BLaER1 treated with 17β-estradiol and CSF1 and Interleukin-3, amounts not matched to agents 10 nM and 100 nM (cell line): ENCODE data around the gene HOXA9.
A peak's percentile ranks its signal among the peaks of the same experiment; 100 is the strongest.

ENCODE experiments used
- H3K27ac ChIP-seq, 11 experiments: shearing (Covaris generic); formaldehyde crosslinking; 2 replicates each; pipeline ENCODE4 v1.8.1; 2022
- H3K27me3 ChIP-seq, 11 experiments: shearing (Covaris generic); formaldehyde crosslinking; 2 replicates each; pipeline ENCODE4 v1.8.1; 2022
- H3K36me3 ChIP-seq, 11 experiments: shearing (Covaris generic); formaldehyde crosslinking; 2 replicates each; pipeline ENCODE4 v1.8.1; 2022
- H3K4me1 ChIP-seq, 10 experiments: shearing (Covaris generic); formaldehyde crosslinking; 2 replicates each; pipeline ENCODE4 v1.8.1; 2022
- H3K4me2 ChIP-seq, 11 experiments: shearing (Covaris generic); formaldehyde crosslinking; 2 replicates each; pipeline ENCODE4 v1.8.1; 2022
- H3K4me3 ChIP-seq, 10 experiments: shearing (Covaris generic); formaldehyde crosslinking; 2 replicates each; pipeline ENCODE4 v1.8.1; 2022
- H3K9ac ChIP-seq, 11 experiments: shearing (Covaris generic); formaldehyde crosslinking; 2 replicates each; pipeline ENCODE4 v1.8.1; 2022
- H3K9me3 ChIP-seq, 11 experiments: shearing (Covaris generic); formaldehyde crosslinking; replicated peaks in 1 of 11; 2 replicates each; pipeline ENCODE4 v1.8.1; 2022
- H4K20me1 ChIP-seq, 11 experiments: shearing (Covaris generic); formaldehyde crosslinking; 2 replicates each; pipeline ENCODE4 v1.8.1; 2022
- Cebpa-rat ChIP-seq, 11 experiments: shearing (Covaris generic); IDR thresholded peaks; 2 replicates each; pipeline ENCODE4 v1.8.1; 2022

Gene HOXA9

DNA sequence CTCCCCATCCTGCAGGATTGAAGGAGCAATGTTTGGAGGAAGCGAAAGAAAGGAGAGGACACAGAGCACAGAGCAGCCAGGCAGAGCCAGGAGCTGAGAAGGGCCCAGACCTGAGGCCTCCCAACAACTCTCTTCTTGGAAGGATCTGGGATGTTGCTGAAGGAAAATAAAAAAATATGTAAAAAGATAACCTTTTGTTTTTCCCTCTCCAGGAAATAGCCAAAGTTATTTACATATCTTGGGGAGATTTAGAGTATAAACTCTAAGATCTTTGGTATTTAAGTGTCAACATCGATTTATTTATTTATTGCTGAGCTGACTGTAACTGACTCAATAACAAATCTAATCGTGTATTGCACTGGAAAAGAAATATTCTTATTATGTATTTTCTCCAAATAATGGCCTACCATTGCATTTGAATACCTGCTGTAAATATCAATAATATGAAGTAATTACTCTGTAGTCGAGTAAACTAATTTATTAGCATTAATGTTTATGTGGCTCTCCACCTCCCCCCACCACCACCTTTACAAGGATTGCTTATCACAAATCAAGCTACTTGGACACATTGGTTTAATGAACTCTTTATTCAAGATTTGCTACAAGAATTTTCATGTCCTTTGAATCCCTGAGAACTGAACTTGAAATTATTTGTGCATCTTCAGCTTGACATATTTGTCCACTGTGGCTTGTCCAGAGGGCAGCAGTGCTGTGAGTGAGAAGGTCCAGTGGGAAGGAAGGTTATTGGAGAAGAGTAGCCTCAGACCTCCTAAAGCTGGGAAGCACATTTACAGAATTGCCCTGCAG lies 21.5 kb upstream of the HOXA9 start:
- no peak for TF ChIP-seq Cebpa-rat (IDR thresholded peaks at IDR 0.05)
- Histone ChIP-seq H3K27me3 (peaks cover 100% of the 10 kb centered on the region in 11 experiments), H3K9ac (no peak overlapping the region), H3K4me1 (peaks cover 0 to 43% (median 11%) of the 10 kb centered on the region in 10 experiments; a peak in 12 of 20 replicates), H3K9me3 (peaks cover 0 to 31% (median 0%) of the 10 kb centered on the region in 11 experiments; a peak in 6 of 22 replicates), H3K4me2 (no peak overlapping the region), H3K36me3 (no peaks in the 10 kb centered on the region), H4K20me1 (peaks cover 0 to 100% (median 95%) of the 10 kb centered on the region in 11 experiments; a peak in 19 of 22 replicates), H3K27ac (no peak overlapping the region), H3K4me3 (no peak overlapping the region)

DNA sequence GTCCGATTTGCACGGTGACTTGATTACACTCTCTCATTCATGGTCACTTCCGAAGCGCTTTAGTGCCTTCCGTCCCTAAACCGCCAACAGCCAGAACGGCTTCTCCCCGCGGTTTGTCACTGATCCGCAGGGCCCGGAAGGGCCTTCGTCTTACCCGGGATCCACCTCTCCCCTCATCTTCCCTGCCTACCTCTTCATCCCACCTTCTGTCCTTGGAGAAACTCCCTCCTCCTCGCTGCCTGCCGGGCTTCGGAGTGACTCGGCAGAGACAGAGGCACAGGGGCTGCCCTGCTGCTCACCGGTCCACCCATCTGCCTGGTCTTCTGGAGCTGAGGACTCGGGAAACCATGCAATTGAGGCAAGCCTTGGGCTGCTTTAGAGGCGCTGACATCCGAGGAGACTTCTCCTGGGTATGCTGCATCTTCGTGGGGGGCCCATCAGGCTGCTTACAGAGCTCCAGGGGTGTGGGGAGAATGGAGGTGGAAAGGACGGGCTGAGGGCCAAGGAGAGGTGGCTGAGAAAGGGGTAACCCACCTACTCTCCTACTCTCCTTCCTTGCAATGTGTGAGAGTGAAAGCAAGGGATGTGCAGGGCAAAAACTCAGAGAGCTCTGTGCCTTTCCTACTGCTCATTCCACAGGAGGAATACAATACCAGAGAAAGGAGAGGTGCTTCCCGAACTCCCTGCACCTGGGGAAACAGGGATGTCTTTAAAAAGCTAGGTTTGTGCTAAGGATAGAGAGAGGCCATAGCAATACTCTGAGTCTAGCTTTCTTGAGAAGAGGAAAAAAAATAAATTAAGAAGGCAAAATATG lies 20.7 kb upstream of the HOXA9 start:
- Histone ChIP-seq H4K20me1 (peaks cover 0 to 98% (median 90%) of the 10 kb centered on the region in 11 experiments; a peak in 19 of 22 replicates), H3K27ac (no peak overlapping the region), H3K9me3 (peaks cover 0 to 28% (median 0%) of the 10 kb centered on the region in 11 experiments; a peak in 5 of 22 replicates), H3K4me2 (peak overlapping the region in 1 of 11 experiments; percentile 81; a peak in 2 of 22 replicates), H3K4me3 (no peak overlapping the region; a peak in 1 of 20 replicates), H3K9ac (no peak overlapping the region), H3K4me1 (peaks cover 0 to 43% (median 11%) of the 10 kb centered on the region in 10 experiments; a peak in 12 of 20 replicates), H3K36me3 (no peaks in the 10 kb centered on the region), H3K27me3 (peaks cover 100% of the 10 kb centered on the region in 11 experiments)
- no peak for TF ChIP-seq Cebpa-rat (IDR thresholded peaks at IDR 0.05)

DNA sequence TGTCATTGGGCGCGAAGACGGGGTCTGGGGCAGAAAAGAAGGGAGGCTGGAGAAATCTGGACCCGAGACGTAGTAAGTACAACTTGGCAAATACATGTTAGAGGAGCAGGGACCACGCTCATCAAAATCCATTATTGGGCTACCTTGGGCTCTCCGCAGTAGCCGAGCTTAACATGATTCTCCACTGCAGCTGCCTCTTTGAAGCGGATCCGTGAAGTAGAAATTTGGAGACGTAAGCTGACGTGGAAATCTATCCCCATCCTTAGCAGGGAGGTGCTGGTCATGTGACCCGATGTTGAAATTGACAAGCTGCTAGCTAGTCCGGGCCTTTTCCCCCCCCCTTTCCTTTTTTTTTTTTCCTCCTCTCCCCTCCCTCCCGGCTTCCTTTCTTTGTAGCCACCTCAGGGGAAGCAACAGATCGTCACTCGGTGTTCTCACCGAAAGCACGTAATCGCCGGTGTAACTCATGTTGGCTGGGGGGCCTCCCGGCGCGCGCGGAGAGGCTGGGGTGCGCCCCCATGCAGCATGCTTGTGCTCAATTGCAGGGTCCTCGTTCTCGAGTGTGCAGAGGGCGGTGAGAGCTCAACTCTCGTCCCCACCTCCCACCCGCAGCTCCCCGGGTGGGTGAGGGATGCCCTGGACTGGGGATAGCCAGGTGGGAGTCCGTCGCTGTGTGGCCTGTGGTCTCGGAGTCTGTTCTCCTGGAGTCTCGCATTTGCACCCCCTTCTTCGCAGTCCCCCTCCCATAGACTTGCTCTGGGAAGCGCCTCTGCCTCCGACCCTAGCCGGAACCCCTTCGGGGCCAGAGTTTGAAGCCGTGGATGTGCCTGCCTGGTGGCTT lies 19.9 kb upstream of the HOXA9 start, which contains the start of gene HOXA11:
Gene HOXA11 (minus strand): TSS at position 220 of the 841 bp plus-strand sequence. CDS start 88 bp downstream, at position 132.
- TF ChIP-seq Cebpa-rat (IDR thresholded peaks at IDR 0.05), result no peak
- peaks cover 0 to 28% (median 0%) of the 10 kb centered on the region in 11 experiments; a peak in 6 of 22 replicates for H3K9me3 ChIP-seq
- H3K9ac ChIP-seq, result no peak within 1 kb of the TSS
- no peak within 1 kb of the TSS for H3K27ac ChIP-seq
- H3K4me3 ChIP-seq, result peak within 1 kb of the TSS in 5 of 10 experiments; percentile 19 to 48 (median 40); a peak in 9 of 20 replicates
- H3K27me3 ChIP-seq, result peaks cover 100% of the 10 kb centered on the region in 11 experiments
- peaks cover 0 to 97% (median 82%) of the 10 kb centered on the region in 11 experiments; a peak in 19 of 22 replicates for H4K20me1 ChIP-seq
- H3K36me3 ChIP-seq, result no peaks in the 10 kb centered on the region
- peak within 1 kb of the TSS in 10 of 11 experiments; percentile 1 to 92 (median 24); a peak in 15 of 22 replicates for H3K4me2 ChIP-seq
- H3K4me1 ChIP-seq, result peaks cover 0 to 43% (median 11%) of the 10 kb centered on the region in 10 experiments; a peak in 12 of 20 replicates

GRCh38 chr7:27184337-27185012 lies 19.1 kb upstream of the HOXA9 start:
- H4K20me1 ChIP-seq, result peaks cover 0 to 90% (median 74%) of the 10 kb centered on the region in 11 experiments; a peak in 19 of 22 replicates
- peaks cover 0 to 31% (median 4%) of the 10 kb centered on the region in 11 experiments; a peak in 10 of 22 replicates for H3K9me3 ChIP-seq
- no peak overlapping the region for H3K9ac ChIP-seq
- peak overlapping the region in 5 of 10 experiments; percentile 19 to 48 (median 40); a peak in 8 of 20 replicates for H3K4me3 ChIP-seq
- peak overlapping the region in 10 of 11 experiments; percentile 1 to 92 (median 24); a peak in 15 of 22 replicates for H3K4me2 ChIP-seq
- TF ChIP-seq Cebpa-rat (IDR thresholded peaks at IDR 0.05), result no peak
- peaks cover 100% of the 10 kb centered on the region in 11 experiments for H3K27me3 ChIP-seq
- H3K27ac ChIP-seq, result no peak overlapping the region
- no peaks in the 10 kb centered on the region for H3K36me3 ChIP-seq
- peaks cover 0 to 43% (median 11%) of the 10 kb centered on the region in 10 experiments; a peak in 12 of 20 replicates for H3K4me1 ChIP-seq

- Histone ChIP-seq H3K4me2 (peak overlapping the region in 10 of 11 experiments; percentile 1 to 92 (median 24); a peak in 14 of 22 replicates), H4K20me1 (peaks cover 0 to 84% (median 68%) of the 10 kb centered on the region in 11 experiments; a peak in 19 of 22 replicates), H3K4me1 (peaks cover 0 to 39% (median 11%) of the 10 kb centered on the region in 10 experiments; a peak in 12 of 20 replicates), H3K9me3 (peaks cover 0 to 33% (median 5%) of the 10 kb centered on the region in 11 experiments; a peak in 10 of 22 replicates), H3K27ac (no peak overlapping the region), H3K9ac (no peak overlapping the region), H3K27me3 (peaks cover 100% of the 10 kb centered on the region in 11 experiments), H3K4me3 (peak overlapping the region in 5 of 10 experiments; percentile 19 to 48 (median 40); a peak in 7 of 20 replicates), H3K36me3 (no peaks in the 10 kb centered on the region)
- no peak for TF ChIP-seq Cebpa-rat (IDR thresholded peaks at IDR 0.05)
Observed at GRCh38 chr7:27183682-27184336, 18.5 kb upstream of the HOXA9 start.

DNA sequence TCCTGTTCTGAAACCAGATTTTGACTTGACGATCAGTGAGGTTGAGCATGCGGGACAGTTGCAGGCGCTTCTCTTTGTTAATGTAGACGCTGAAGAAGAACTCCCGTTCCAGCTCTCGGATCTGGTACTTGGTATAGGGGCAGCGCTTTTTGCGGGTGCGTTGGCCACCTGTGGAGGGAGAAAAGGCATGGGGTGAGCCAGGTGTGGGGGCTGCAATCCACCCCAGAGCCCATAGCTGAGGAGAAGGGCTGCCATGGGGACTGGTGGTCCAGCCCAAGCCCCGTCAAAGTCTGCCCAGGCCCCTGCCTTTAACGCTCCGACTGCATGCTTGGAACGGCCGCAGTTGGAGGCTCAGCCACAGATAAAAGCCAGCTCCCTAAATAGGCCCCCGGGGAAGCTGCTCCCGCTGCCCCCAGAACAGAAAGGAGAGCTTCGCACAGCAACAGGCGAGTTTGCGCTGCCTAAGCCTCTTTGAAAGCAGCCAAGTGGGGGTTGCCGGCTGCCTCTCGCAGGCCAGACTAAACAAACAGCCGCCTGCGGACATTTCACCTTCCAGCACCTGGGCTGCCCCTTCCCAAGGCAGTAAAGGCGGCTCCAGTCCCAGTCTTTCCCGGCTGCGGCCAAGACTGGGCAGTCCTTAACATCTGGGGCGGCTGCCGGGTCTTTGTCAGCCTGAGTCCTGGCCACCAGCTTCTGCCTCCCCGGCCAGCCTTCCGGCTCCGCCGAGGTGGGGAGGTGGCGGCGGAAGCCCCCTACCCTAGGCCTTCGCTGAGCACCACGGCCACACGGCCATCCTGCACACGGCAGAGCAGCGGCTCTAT lies 17.7 kb upstream of the HOXA9 start:
- Histone ChIP-seq H3K4me3 (peak overlapping the region in 2 of 10 experiments; percentile 40 to 48; a peak in 4 of 20 replicates), H3K9me3 (peaks cover 0 to 33% (median 5%) of the 10 kb centered on the region in 11 experiments; a peak in 10 of 22 replicates), H3K27ac (no peak overlapping the region), H3K4me2 (peak overlapping the region in 3 of 11 experiments; percentile 70 to 92 (median 81); a peak in 5 of 22 replicates), H4K20me1 (peaks cover 0 to 76% (median 60%) of the 10 kb centered on the region in 11 experiments; a peak in 19 of 22 replicates), H3K27me3 (peaks cover 100% of the 10 kb centered on the region in 11 experiments), H3K4me1 (peaks cover 0 to 32% (median 7%) of the 10 kb centered on the region in 10 experiments; a peak in 10 of 20 replicates), H3K36me3 (no peaks in the 10 kb centered on the region), H3K9ac (no peak overlapping the region)
- TF ChIP-seq Cebpa-rat (IDR thresholded peaks at IDR 0.05), result no peak
